OCI-LY3 (cell line): ENCODE measurements around the gene C1QTNF12.

Experiments used
- CTCF ChIP-seq: fragments of 200-600, 300-600 bp; sonication (generic); IDR thresholded peaks from 2 replicates; pipeline ENCODE4 v1.5.1; 2014; ENCODE audit warnings: antibody characterized with exemption, low read length, low read depth
- EZH2phosphoT487 ChIP-seq: fragments of 200-600 bp; shearing (Covaris generic); IDR thresholded peaks from 2 replicates; pipeline ENCODE4 v1.6.1; 2018; ENCODE audit warnings: antibody characterized with exemption, mixed run types, low read depth

- TF ChIP-seq CTCF (no peak), EZH2phosphoT487 (no peak)
Measured at GRCh38 chr1:1217621-1218523, 28.6 kb downstream of the C1QTNF12 start.
